Fibroblast of lung (primary cell): ENCODE measurements around the gene MGAT1.

Experiments used
- CTCF ChIP-seq, 2 donors: IDR thresholded peaks in 1 of 2; conservative IDR thresholded peaks in 1 of 2; 1 replicate in 1 of 2; 2 replicates in 1 of 2; pipeline ENCODE4 v1.5.1; 2011 to 2012; ENCODE audit warnings: low read length in 2 of 2, control low read depth in 1 of 2, inconsistent platforms in 1 of 2, low read depth in 1 of 2, mild to moderate bottlenecking in 1 of 2
- EZH2 ChIP-seq: IDR thresholded peaks from 2 replicates; pipeline ENCODE4 v1.5.1; 2012; ENCODE audit warnings: low read length, control low read depth, mild to moderate bottlenecking; ENCODE audit errors: missing control alignments

- TF ChIP-seq CTCF (conservative IDR thresholded peaks at IDR 0.05 in 1 of 2, IDR thresholded peaks at IDR 0.05 in 1 of 2; ENCODE audit: low read depth in 1 of 2, low read length in 2 of 2) (no peak), EZH2 (no peak)
Measured at GRCh38 chr5:180790524-180790923, 12.1 kb downstream of the MGAT1 start.
